HG03159 (cell line): ENCODE data around the gene IFNGR2.
A peak's percentile ranks its signal among the peaks of the same experiment; 100 is the strongest.
"Not testable (repeated sequence)": the region's sequence is repeated elsewhere in the genome, so short reads cannot be mapped to it uniquely, and the experiment has no call there.

Experiments
- ATAC-seq: cut with Tn5 transposase; IDR thresholded peaks from one replicate; pipeline ENCODE4 v1.9.1; 2021; ENCODE audit warnings: mild to moderate bottlenecking, moderate library complexity; ENCODE audit not compliant: unreplicated experiment

The IFNGR2 gene, protein sequence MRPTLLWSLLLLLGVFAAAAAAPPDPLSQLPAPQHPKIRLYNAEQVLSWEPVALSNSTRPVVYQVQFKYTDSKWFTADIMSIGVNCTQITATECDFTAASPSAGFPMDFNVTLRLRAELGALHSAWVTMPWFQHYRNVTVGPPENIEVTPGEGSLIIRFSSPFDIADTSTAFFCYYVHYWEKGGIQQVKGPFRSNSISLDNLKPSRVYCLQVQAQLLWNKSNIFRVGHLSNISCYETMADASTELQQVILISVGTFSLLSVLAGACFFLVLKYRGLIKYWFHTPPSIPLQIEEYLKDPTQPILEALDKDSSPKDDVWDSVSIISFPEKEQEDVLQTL

GRCh38 chr21:33403128-33403785 is at the start of gene IFNGR2:
Gene IFNGR2, plus strand, starts transcription at chr21:33403413. Its CDS starts 131 bp downstream, at chr21:33403544.
- peak; percentile 36 for ATAC-seq

DNA sequence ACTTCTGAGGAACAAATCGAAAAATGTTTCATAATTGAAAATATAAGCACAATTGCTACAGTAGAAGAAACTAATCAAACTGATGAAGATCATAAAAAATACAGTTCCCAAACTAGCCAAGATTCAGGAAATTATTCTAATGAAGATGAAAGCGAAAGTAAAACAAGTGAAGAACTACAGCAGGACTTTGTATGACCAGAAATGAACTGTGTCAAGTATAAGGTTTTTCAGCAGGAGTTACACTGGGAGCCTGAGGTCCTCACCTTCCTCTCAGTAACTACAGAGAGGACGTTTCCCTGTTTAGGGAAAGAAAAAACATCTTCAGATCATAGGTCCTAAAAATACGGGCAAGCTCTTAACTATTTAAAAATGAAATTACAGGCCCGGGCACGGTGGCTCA is 47.9 kb upstream of the IFNGR2 start:
- no peak for ATAC-seq

GRCh38 chr21:33355996-33356395 is 47.2 kb upstream of the IFNGR2 start:
- ATAC-seq = no peak

- no peak for ATAC-seq
These were observed 46.0 kb upstream of the IFNGR2 start for GRCh38 chr21:33357177-33357576.

DNA sequence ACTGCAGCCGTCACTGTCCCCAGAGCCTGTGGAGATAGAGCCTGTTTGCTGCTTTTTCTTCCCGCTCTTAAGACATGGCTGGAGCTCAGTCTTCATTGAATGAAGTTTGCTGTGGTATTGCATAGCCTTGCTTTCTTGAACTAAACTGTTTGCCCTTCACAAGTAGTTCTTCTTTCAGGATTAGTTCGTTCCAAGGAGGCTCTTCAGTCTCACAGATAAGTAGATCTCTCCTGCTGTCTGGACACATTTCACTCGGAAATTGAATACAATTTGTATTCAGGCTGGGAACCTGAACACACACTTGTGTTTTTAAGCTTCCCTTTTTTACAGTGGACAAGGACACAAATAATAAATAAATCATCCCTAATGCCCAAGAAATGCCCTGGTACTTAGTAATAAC is 43.8 kb upstream of the IFNGR2 start:
- ATAC-seq = no peak

DNA sequence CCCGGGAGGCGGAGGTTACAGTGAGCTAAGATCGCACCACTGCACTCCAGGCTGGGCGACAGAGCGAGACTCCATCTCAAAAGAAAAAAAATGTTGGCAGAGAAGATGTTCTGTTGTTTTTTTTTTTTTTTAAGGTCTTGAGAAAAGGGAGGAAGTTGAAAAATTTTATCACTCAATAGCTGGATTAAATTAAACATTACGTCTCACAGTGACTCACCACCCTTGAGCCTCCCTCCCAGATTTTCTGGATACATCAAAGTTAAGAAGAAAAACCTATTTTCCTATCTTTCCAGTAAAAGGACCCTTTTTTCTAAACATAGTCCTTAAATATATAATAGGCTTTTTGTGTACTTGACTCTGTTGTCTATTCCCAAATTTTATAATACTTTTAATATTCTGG is 42.9 kb upstream of the IFNGR2 start:
- ATAC-seq = no peak

- ATAC-seq = peak; percentile 73
These were observed 42.2 kb upstream of the IFNGR2 start for GRCh38 chr21:33360881-33361602.

GRCh38 chr21:33362044-33362555 is 41.1 kb upstream of the IFNGR2 start:
- ATAC-seq = no peak

- not testable (repeated sequence) for ATAC-seq
These were observed 39.2 kb upstream of the IFNGR2 start for GRCh38 chr21:33363911-33364609.

DNA sequence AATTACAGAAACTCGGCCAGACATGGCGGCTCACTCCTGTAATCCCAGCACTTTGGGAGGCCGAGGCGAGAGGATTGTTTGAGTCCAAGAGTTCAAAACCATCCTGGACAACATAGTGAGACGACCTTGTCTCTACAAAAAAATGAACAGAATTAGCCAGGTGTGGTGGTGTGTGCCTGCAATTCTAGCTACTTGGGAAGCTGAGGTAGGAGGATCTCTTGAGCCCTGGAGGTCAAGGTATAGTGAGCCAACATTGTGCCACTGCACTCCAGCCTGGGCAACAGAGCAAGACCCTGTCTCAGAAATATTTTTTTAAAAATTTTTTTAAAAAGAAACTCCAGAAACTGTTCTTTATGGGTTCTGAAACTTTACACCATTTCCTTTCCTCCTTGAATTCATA is 38.4 kb upstream of the IFNGR2 start:
- no peak for ATAC-seq

DNA sequence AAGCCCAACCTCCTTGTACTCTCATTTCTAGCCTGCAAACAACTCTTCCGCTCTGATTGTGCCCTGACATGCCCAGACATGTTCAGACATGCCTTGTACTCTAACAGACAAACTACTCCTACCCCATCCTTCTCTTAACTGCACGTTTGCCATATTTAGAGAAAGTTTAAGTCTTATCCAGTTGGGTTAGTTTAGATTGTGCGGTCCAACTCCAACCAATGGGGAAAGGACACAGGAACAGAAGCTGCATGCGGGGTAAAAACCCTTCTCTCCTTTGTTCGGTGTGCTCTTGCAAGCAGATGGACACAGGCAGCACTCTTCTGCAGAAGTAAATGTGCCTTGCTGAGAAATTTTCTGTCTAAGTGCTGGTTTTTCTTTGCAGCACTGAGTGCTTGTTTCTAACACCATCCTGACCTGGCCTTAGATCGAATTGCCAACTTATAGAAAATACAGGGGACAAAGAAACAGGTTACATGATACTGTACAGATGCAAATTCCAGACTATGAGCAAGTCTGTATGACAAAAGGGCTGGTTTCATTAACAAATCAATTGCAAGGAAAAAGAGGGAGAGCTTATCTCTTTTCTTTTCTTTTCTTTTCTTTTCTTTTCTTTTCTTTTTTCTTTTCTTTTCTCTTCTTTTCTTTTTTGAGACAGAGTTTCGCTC is 35.8 kb upstream of the IFNGR2 start:
- no peak for ATAC-seq

DNA sequence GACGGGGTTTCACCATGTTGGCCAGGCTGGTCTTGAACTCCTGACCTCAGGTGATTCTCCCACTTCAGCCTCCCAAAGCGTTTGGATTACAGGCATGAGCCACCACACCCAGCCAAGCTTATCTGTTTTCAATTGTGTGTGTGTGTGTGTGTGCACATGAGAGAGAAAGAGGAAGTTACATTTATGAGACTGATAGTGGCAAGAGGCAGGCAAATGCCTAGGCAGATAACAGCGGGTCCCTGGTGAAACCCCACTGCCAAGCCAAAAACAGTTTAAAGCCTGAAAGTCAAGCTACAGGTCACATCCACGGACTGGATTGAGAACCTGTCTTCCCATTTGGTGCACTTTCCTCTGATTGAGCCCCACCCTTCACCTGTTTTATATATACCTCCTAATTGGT is 35.1 kb upstream of the IFNGR2 start:
- ATAC-seq = no peak

DNA sequence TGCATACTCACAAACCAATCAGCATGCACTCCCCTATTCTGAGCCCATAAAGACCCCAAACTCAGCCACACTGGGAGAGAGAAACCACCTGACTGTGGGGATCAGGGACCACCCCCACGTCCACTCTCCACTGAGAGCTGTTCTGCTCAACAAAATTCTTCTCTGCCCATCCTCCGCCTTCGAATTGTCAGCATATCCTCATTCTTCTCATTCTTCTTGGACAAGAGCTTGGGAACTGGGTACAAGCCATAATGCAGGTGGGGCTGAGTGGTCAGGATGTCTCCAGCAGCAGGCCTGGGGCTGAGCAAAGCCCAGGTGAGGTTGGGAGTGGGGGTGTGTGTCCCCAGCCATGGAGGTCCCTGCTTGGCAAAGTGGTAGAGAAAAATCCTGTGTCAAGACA is 34.6 kb upstream of the IFNGR2 start:
- ATAC-seq = no peak

DNA sequence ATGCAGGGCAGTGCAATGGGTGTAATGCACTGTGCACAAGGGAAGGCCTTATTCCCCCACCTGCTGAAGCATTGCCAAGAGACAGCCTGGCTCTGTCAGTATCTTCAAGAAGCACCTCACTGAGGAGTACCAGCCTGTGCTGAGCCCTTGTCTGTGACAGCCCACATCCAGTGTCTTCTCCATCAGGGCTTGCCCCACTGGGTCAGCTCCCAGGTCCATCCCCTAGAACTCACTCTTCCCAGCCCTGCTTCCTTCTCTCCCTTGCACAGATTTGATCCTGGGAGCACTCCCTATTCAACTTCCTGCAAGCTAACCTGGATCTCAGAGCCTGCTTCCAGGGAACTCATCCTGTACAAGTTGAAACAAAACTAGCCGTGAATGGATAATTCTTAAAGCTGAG is 33.6 kb upstream of the IFNGR2 start:
- no peak for ATAC-seq

- ATAC-seq = no peak
These were observed 32.9 kb upstream of the IFNGR2 start for GRCh38 chr21:33370305-33370704.

DNA sequence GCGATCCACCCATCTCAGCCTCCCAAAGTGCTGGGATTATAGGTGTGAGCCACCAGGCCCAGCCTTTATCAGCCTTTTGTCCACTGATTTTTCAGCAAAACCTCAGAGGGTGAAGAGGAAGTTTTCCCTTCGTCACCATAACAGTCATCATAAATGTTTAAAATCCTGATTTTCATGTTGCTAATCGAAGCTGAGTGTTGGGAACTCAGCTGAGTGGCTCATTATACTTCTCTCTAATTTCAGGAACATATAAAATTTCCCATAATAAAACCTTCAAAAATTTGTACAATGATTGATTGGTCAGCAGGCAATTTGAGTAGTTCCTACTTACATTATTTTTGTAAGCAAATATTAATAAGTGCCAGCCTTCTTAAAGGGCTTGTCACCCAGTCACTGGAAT is 31.8 kb upstream of the IFNGR2 start:
- no peak for ATAC-seq

DNA sequence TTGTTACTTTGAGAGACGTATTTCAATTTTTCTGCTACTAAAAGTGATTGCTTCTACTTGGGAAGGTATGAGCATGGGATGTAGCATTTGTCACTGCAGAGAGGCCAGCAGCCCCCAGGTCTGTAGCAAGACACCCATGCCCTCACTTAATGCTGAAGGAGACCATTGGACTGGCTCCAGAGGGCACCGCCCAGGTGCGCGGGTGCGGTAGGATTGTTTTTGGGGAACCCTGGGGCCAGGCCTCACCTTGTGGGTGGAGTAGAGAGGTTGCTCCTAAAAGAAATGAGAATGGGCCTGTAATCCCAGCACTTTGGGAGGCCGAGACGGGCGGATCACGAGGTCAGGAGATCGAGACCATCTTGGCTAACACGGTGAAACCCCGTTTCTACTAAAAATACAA is 30.6 kb upstream of the IFNGR2 start:
- no peak for ATAC-seq

- no peak for ATAC-seq
These were observed 29.8 kb upstream of the IFNGR2 start for GRCh38 chr21:33373451-33373850.

DNA sequence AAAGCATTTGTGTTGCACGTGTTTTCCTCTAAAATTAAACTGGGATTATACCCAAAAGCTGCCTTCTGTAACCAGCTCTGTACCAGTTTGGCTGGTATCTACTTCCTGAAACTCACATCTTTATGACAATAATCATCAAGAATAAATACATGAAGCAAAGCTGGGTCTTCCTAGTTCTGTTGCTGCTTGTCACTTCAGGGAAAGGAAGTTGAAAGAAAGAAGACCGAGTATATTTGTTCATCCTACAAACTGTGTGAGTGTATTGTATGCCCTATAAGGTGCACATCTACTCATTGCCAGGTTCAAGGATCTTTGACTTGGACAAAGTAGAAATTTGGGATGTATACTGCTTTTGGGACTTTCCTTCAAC is 29.1 kb upstream of the IFNGR2 start:
- peak; percentile 13 for ATAC-seq

- ATAC-seq = peak; percentile 63
These were observed 28.6 kb upstream of the IFNGR2 start for GRCh38 chr21:33374450-33375096.
